GM18499 (cell line): ENCODE results near the gene VPS4A.
"Not testable (repeated sequence)": the region's sequence is repeated elsewhere in the genome, so short reads cannot be mapped to it uniquely, and the experiment has no call there.

Experiments used
- ATAC-seq: cut with Tn5 transposase; IDR thresholded peaks from one replicate; pipeline ENCODE4 v1.9.1; 2021; ENCODE audit warnings: moderate number of reproducible peaks; ENCODE audit not compliant: insufficient read depth, unreplicated experiment

VPS4A gene

GRCh38 chr16:69351309-69352027, 40.3 kb downstream of the VPS4A start, which contains the start of gene TMED6:
Gene TMED6 (minus strand): TSS chr16:69351786. CDS start chr16:69351753, 33 bp downstream.
- ATAC-seq = no peak

- ATAC-seq = not testable (repeated sequence)
Observed at GRCh38 chr16:69360070-69360469, 48.9 kb downstream of the VPS4A start.

- ATAC-seq = no peak
Observed at GRCh38 chr16:69363281-69363717, 52.1 kb downstream of the VPS4A start.

GRCh38 chr16:69364088-69364487, 52.9 kb downstream of the VPS4A start:
- ATAC-seq = no peak

GRCh38 chr16:69365901-69366300, 54.8 kb downstream of the VPS4A start:
- ATAC-seq = no peak

- ATAC-seq = no peak
Observed at GRCh38 chr16:69366431-69366830, 55.3 kb downstream of the VPS4A start.

GRCh38 chr16:69367980-69368379, 56.8 kb downstream of the VPS4A start:
- no peak for ATAC-seq

GRCh38 chr16:69368866-69369265, 57.7 kb downstream of the VPS4A start:
- no peak for ATAC-seq

- no peak for ATAC-seq
Observed at GRCh38 chr16:69371564-69371963, 60.4 kb downstream of the VPS4A start.

GRCh38 chr16:69373019-69373418, 61.9 kb downstream of the VPS4A start:
- ATAC-seq = no peak
